Pulmonary artery endothelial cell (primary cell): ENCODE data around the gene SDR42E1. TPM values are rescaled to one million over a fixed set of nuclear protein-coding genes. Genes with fewer than 3 reads are reported as not detected.

ENCODE experiments used
- DNase-seq: peaks from one replicate; pipeline ENCODE4 v3.0.0-alpha.2; 2011; ENCODE audit warnings: low read depth, low spot score
- total RNA-seq: library from RNA; depleted of rRNA; stranded (reverse); fragments of >200 nt; gene quantifications from 2 replicates; pipeline ENCODE4 v1.2.3, GENCODE V29; 2014

SDR42E1 gene, protein sequence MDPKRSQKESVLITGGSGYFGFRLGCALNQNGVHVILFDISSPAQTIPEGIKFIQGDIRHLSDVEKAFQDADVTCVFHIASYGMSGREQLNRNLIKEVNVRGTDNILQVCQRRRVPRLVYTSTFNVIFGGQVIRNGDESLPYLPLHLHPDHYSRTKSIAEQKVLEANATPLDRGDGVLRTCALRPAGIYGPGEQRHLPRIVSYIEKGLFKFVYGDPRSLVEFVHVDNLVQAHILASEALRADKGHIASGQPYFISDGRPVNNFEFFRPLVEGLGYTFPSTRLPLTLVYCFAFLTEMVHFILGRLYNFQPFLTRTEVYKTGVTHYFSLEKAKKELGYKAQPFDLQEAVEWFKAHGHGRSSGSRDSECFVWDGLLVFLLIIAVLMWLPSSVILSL
- total RNA-seq: 0.40 and 3.3 TPM in 2 replicates

- no peak for DNase-seq
Measured at GRCh38 chr16:82011199-82011641, at the start of gene SDR42E1. TSS of gene SDR42E1 (minus strand) at chr16:82011470. CDS start at chr16:82000858, 10,612 bp downstream.

DNA sequence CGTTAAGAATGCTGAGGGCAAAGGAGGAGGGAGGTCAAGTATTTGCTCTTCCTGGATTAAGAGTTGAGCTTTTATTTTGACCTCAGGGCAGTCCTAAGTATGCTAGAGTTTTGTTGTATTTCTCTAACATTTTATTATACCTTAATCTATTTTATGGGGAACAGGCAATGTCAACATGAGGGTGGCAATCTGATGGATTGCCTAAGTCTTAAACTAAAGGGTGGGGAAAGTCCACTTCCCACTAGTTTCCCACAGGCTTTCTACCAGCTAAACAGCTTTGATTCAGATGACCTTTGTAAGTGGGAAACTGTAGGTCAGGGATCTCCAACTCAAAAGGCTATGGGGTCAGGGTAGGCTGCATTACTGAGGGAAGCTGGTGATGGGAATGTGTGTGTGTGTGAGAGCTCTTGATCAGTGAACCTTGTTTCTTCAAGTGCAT lies 48.7 kb upstream of the SDR42E1 start:
- no peak for DNase-seq

DNA sequence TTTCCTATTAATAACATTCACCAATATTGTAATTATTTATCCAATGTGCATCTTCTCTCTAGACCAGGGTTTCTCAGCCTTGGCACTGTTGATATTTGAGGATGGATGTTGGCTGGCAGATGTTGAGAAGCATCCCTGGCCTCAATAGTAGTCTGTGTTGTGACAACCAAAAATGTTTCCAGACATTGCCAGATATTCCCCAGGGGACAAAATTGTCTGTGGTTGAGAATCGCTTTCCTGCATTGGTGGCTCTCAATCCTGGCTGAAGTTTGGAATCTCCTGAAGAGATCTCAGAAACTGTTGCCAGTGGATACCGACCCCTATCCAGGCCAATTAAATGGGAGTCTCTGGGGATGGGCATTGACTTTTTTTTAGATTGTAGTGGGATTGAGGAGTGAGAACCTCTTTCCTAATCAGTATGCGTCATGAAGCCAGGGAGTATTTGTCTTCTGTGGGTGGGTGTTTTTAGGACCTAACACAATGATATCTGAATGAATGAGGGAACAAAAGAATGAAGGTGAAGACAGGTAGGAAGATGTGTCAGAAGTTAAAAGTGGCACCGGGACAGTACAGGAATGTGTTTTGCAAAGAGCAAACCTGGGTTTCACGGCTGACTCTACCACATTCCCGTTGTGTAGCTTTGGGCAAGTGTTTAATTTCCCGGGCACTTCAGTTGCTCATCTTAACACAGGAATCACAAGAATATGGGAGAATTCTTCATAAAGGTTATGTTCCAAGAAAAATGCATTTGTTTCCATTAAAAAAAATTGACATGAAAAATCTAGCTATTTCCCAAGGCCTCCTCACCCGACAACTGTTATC lies 48.1 kb upstream of the SDR42E1 start:
- no peak for DNase-seq

DNA sequence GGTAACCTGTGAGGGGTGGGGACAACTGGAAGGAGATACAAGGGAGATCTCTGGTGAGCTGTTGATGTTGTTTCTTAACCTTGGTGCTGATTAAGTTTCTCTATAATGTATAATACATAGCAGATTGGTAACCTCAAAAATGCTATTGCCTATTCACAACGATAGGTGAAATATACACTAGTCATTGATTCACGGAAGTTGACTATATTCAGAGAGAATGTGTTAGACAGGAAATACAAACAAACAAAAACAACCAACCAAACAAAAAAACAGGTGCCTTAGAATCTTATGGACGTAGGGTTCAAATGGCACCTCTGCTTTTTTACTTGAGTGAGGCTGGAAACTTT lies 45.3 kb upstream of the SDR42E1 start:
- no peak for DNase-seq

DNA sequence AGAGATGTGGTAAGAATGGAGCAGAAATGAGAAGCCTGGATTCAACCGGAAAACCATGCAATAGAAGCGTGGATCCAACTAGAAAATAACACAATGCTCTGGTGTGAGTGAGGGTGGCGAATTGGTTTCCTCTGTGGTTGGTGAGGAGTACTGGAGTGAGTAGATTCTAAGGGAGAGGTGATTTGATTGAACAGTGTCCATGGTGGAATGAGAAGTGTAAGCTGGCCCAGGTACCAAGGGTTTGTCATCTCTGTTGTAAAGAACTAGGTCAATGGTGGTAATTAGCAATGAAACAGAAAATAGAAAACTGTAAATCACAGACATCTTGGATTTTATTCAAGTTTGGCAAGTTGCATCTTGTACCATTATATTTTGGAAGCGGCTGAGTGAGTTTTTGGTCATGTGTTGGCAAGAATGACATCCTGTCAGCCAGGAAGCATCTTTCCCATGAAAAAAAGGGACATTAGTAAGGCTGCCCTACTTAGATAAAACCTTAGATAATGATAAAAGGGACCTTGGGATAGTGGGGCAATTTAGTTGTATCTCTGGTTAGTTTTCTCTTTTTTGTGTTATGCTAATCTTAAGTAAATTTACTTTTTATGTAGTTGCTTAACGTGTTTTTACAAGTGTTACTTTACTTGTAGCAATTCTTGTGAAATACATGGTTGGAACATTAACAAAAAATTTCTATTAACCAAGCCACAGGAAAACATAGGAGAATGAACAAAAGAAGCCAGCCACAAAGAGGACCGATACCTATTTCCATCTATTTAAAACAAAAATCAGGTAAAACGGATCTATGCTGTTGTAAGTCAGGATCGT lies 44.7 kb upstream of the SDR42E1 start:
- DNase-seq: no peak

GRCh38 chr16:82055117-82055516 lies 43.8 kb upstream of the SDR42E1 start:
- no peak for DNase-seq

DNA sequence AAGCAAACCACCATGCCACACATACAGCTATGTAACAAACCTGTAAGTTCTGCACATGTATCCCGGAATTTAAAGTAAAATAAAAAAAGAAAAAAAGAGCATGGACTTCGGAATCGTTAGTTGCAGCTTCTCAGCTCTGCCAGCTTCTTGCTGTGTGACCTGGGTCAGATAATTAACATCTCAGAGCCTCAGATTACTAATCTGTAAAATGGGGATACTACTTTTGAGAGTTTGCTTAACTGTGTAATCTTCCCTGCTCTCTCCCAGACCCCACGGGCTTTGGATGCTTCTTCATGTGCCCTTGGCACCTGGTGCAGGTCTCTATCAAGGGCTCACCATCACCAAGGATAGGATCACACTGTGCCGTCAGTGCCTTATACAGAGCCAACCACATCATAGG lies 40.4 kb upstream of the SDR42E1 start:
- no peak for DNase-seq

DNA sequence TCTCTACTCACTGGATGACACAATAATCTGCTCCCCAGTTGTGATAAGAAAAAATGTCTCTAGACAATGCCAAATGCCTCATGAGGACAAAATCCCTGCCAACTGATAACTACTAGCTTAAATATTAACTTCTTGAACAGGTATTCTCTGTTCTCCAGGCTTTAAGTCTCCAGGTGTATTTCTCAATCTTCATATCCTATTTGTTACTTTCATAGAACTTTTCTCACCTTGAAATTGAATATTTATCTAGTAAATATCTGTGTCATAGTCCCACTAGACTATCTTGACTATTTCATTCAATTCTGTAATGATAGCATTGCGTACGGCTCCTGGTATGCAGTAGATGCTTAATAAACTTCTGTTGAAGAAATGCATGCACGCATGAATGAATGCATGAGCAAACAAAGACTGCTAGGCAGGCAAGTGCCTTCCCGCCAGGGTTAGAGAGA lies 39.7 kb upstream of the SDR42E1 start:
- no peak for DNase-seq

- no peak for DNase-seq
Measured at GRCh38 chr16:82050506-82050905, 39.2 kb upstream of the SDR42E1 start.

- no peak for DNase-seq
Measured at GRCh38 chr16:82049484-82049883, 38.2 kb upstream of the SDR42E1 start.

GRCh38 chr16:82047787-82048186 lies 36.5 kb upstream of the SDR42E1 start:
- no peak for DNase-seq

DNA sequence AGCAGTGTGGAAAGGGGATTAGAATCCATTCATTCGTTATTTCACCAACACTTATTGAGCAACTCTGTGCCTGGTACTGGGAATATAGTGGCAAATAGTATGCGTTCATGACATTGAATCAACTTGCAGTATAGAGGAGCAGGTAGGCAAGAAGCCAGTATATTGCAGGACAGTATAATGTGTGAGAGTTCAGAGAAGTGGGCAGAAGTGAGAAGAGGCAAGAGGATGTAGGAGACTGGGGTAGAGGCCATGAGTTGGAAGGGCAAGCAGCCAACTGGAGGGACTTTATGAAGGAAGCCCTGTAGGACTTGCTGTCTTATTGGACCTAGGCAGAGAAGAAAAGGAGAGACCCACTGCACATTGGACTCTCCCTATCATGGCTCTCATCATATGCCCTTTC lies 36.1 kb upstream of the SDR42E1 start:
- no peak for DNase-seq

DNA sequence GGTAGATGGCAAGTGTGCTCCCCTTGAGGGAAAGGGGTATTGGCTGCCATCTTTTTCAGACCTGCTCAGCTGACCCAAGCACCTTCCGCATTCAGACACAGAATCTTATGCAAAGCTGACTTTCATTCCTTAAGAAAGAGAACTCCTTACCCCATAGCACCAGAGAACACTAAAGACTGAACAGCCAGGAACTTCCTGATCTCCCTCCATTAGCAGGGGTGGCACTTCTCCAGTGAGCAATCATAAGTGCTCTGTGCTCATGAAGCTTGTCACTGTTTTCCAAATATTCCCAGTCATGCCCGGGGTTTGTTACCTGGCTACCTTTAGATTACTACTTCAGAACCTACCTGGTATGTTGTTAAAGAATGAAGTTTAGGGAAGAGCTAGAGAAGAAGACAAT lies 35.7 kb upstream of the SDR42E1 start:
- DNase-seq: no peak

GRCh38 chr16:82046541-82046940 lies 35.3 kb upstream of the SDR42E1 start:
- DNase-seq: no peak

DNA sequence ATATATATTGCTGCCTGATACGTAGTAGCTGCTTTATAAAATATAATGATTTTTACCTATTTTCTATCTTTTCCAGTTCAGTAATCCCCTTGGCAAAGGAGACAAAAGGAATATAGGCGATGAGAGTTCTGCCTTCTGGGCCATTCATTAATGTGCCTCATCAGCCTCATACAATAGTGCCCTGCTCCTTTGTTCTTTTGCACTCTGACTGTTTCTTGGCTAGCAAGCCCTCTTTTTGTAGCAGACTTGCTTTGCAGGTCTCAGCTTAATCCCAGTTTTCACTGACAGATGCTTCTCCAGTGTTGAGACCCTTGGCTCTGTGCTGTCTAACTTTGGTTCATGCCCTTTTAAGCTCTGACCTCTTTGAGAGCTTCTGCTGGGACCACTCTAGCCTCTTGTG lies 34.2 kb upstream of the SDR42E1 start:
- DNase-seq: no peak

GRCh38 chr16:82044585-82044911 lies 33.3 kb upstream of the SDR42E1 start:
- no peak for DNase-seq

GRCh38 chr16:82043680-82044584 lies 32.7 kb upstream of the SDR42E1 start:
- DNase-seq: no peak

DNA sequence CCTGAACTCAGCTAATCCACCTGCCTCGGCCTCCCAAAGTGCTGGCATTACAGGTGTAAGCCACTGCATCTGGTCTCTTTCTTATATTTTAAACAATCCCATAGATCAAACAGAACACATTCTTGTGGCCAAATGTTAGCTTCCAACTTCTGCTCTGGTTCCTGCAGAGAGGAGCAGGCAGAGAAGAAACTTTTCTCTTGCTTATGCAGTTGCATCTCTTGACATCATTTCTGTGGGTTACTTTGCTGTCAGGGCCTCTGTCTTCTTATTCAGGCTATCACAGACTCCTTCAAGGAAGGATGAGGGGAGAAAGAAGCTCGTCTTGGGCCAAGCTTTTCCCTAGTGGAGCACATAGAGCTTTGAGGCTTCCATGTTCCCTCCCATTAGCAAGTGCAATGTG lies 31.6 kb upstream of the SDR42E1 start:
- no peak for DNase-seq

- DNase-seq: no peak
Measured at GRCh38 chr16:82042144-82042543, 30.9 kb upstream of the SDR42E1 start.

GRCh38 chr16:82041542-82041941 lies 30.3 kb upstream of the SDR42E1 start:
- DNase-seq: no peak

- no peak for DNase-seq
Measured at GRCh38 chr16:82040296-82040695, 29.0 kb upstream of the SDR42E1 start.
